Chondrocyte (in vitro differentiated cells): ENCODE results near the gene VWA2. TPM values are rescaled to one million over a fixed set of nuclear protein-coding genes. Genes with fewer than 3 reads are reported as not detected.

Experiments
- total RNA-seq: library from RNA; stranded (reverse); gene quantifications from 3 replicates; pipeline ENCODE4 v1.2.1, GENCODE V29; 2021

The VWA2 gene
- total RNA-seq, 1 donor from 2014 or later, result not detected

Other genes starting within 250 kb of the VWA2 start
- 0.07 to 0.65 TPM (median 0.15 TPM) in 3 replicates for gene ADRB1, start 195.4 kb upstream of the VWA2 start, total RNA-seq
- gene CCDC186, start 65.1 kb upstream of the VWA2 start, total RNA-seq, result 19.2 to 26.8 TPM (median 20.4 TPM) in 3 replicates
- not detected in 3 replicates for gene TDRD1, start 59.9 kb upstream of the VWA2 start, total RNA-seq
- gene AFAP1L2, start 165.2 kb downstream of the VWA2 start, total RNA-seq, result 1.6 to 2.9 TPM (median 1.8 TPM) in 3 replicates